H1 (cell line): ENCODE data around the gene NTNG2. TPM values are rescaled to one million over a fixed set of nuclear protein-coding genes. Genes with fewer than 3 reads are reported as not detected.

Experiments
- CTCF ChIA-PET: fragments of 300-600 bp; sonication (Branson Sonifier 250); formaldehyde crosslinking; loops from one replicate; lab custom pipeline; 2021; ENCODE audit not compliant: partially characterized antibody; lab: Charles Lee
- POLR2A ChIA-PET: fragments of 300-600 bp; sonication (Branson Sonifier 250); formaldehyde crosslinking; loops from one replicate; lab custom pipeline; 2021; ENCODE audit warnings: inconsistent platforms; ENCODE audit not compliant: partially characterized antibody; lab: Charles Lee
- DNase-seq, 2 experiments: peaks; one replicate each; pipeline versions ENCODE4 v3.0.0 to v3.0.0-alpha.2; 2010 to 2022; ENCODE audit warnings: low spot score in 2 of 2, low read depth in 1 of 2, mixed read lengths in 1 of 2
- FAIRE-seq: peaks from 2 replicates; lab custom pipeline; 2011; peaks lifted over from hg19 to GRCh38; lab: Jason Lieb, UNC
- H2AFZ ChIP-seq: 2 replicates; pipeline ENCODE4 v1.8.1; 2012; ENCODE audit warnings: low read length, inconsistent platforms
- H2AK5ac ChIP-seq: 2 replicates; pipeline ENCODE4 v1.6.1; 2013; ENCODE audit warnings: low read depth, low read length
- H2BK120ac ChIP-seq: replicated peaks from 2 replicates; pipeline ENCODE3; 2013; ENCODE audit warnings: low read depth, low read length, inconsistent platforms
- H2BK12ac ChIP-seq: 2 replicates; pipeline ENCODE4 v1.6.1; 2013; ENCODE audit warnings: low read depth, low read length
- H2BK15ac ChIP-seq: 2 replicates; pipeline ENCODE4 v1.6.1; 2013; ENCODE audit warnings: low read length
- H2BK20ac ChIP-seq: 2 replicates; pipeline ENCODE4 v1.6.1; 2013; ENCODE audit warnings: low read length
- H2BK5ac ChIP-seq: 2 replicates; pipeline ENCODE4 v1.6.1; 2013; ENCODE audit warnings: low read depth, low read length
- H3K14ac ChIP-seq: 2 replicates; pipeline ENCODE4 v1.6.1; 2013; ENCODE audit warnings: inconsistent platforms; ENCODE audit not compliant: insufficient read length
- H3K18ac ChIP-seq: 2 replicates; pipeline ENCODE4 v1.6.1; 2013; ENCODE audit warnings: low read length; ENCODE audit errors: extremely low read depth
- H3K23ac ChIP-seq: 2 replicates; pipeline ENCODE4 v1.6.1; 2013; ENCODE audit warnings: inconsistent platforms; ENCODE audit not compliant: insufficient read length
- H3K23me2 ChIP-seq: 2 replicates; pipeline ENCODE4 v1.6.1; 2013; ENCODE audit warnings: low read depth, low read length
- H3K27ac ChIP-seq: 2 replicates; pipeline ENCODE4 v1.6.1; 2011; ENCODE audit warnings: low read depth, low read length, inconsistent platforms
- H3K27me3 ChIP-seq, 4 experiments: replicated peaks in 1 of 4; 1 replicate in 1 of 4; 2 replicates in 3 of 4; pipeline versions ENCODE4 v1.6.1 to v1.8.1; 2011 to 2013; ENCODE audit warnings: low read length in 3 of 4, mild to moderate bottlenecking in 3 of 4, inconsistent platforms in 2 of 4, mixed read lengths in 2 of 4, moderate library complexity in 1 of 4; ENCODE audit not compliant: control insufficient read depth in 3 of 4, insufficient read depth in 3 of 4; ENCODE audit errors: extremely low read depth in 1 of 4
- H3K36me3 ChIP-seq, 4 experiments: 2 replicates each; pipeline versions ENCODE4 v1.6.1 to v1.8.1; 2011 to 2013; ENCODE audit warnings: mild to moderate bottlenecking in 4 of 4, low read length in 3 of 4, moderate library complexity in 2 of 4, control low read depth in 1 of 4, inconsistent platforms in 1 of 4; ENCODE audit not compliant: insufficient read depth in 4 of 4, control insufficient read depth in 2 of 4
- H3K4ac ChIP-seq: replicated peaks from 2 replicates; pipeline ENCODE3; 2013; ENCODE audit warnings: low read length, low read depth, mixed read lengths, inconsistent platforms; ENCODE audit not compliant: insufficient read length
- H3K4me1 ChIP-seq, 4 experiments: replicated peaks in 1 of 4; 1 replicate in 1 of 4; 2 replicates in 3 of 4; pipeline versions ENCODE4 v1.6.1 to v1.8.1; 2011 to 2013; ENCODE audit warnings: low read length in 3 of 4, inconsistent platforms in 2 of 4, mixed read lengths in 1 of 4; ENCODE audit not compliant: insufficient read depth in 4 of 4, control insufficient read depth in 3 of 4
- H3K4me2 ChIP-seq, 2 experiments: 2 replicates each; pipeline versions ENCODE4 v1.6.1 to v1.8.1; 2011 to 2013; ENCODE audit warnings: low read depth in 2 of 2, low read length in 2 of 2, control low read depth in 1 of 2, inconsistent platforms in 1 of 2, mild to moderate bottlenecking in 1 of 2; ENCODE audit not compliant: insufficient read depth in 1 of 2
- H3K4me3 ChIP-seq, 4 experiments: fragments of 200-600, 300-600 bp in 1 of 4; sonication (generic), shearing (Covaris generic), sonication (Bioruptor Twin) in 1 of 4; 2 replicates each; pipeline versions ENCODE4 v1.5.1 to v1.8.1; 2011 to 2016; ENCODE audit warnings: low read length in 4 of 4, low read depth in 3 of 4, control low read depth in 2 of 4, inconsistent platforms in 2 of 4, mild to moderate bottlenecking in 2 of 4, mixed read lengths in 1 of 4, moderate library complexity in 1 of 4; ENCODE audit not compliant: insufficient read depth in 2 of 4; ENCODE audit errors: extremely low read depth in 1 of 4
- H3K56ac ChIP-seq: replicated peaks from 2 replicates; pipeline ENCODE3; 2013; ENCODE audit warnings: low read depth, mild to moderate bottlenecking, mixed read lengths, low read length, inconsistent platforms; ENCODE audit not compliant: insufficient read length
- H3K79me1 ChIP-seq: 2 replicates; pipeline ENCODE4 v1.6.1; 2013; ENCODE audit warnings: low read depth, low read length, control low read depth
- H3K79me2 ChIP-seq, 2 experiments: 2 replicates each; pipeline versions ENCODE4 v1.6.1 to v1.8.1; 2012 to 2013; ENCODE audit warnings: low read length in 2 of 2, mild to moderate bottlenecking in 2 of 2, inconsistent platforms in 1 of 2; ENCODE audit not compliant: insufficient read depth in 2 of 2, control insufficient read depth in 1 of 2
- H3K9ac ChIP-seq, 4 experiments: replicated peaks in 1 of 4; 1 replicate in 1 of 4; 2 replicates in 3 of 4; pipeline versions ENCODE4 v1.6.1 to v1.8.1; 2011 to 2013; ENCODE audit warnings: low read depth in 3 of 4, low read length in 3 of 4, control low read depth in 2 of 4, mild to moderate bottlenecking in 2 of 4, moderate library complexity in 2 of 4, inconsistent platforms in 1 of 4; ENCODE audit errors: extremely low read depth in 1 of 4
- H3K9me3 ChIP-seq, 2 experiments: 2 replicates each; pipeline versions ENCODE4 v1.6.1 to v1.8.1; 2012 to 2013; ENCODE audit warnings: mild to moderate bottlenecking in 2 of 2, moderate library complexity in 2 of 2, control low read depth in 1 of 2, inconsistent platforms in 1 of 2, low read depth in 1 of 2, low read length in 1 of 2, mixed read lengths in 1 of 2; ENCODE audit not compliant: insufficient read depth in 2 of 2
- H4K20me1 ChIP-seq, 2 experiments: replicated peaks in 1 of 2; 2 replicates each; pipeline versions ENCODE3 to v1.8.1; 2011 to 2013; ENCODE audit warnings: inconsistent platforms in 2 of 2, low read length in 2 of 2, mild to moderate bottlenecking in 1 of 2; ENCODE audit not compliant: insufficient read depth in 2 of 2, control insufficient read depth in 1 of 2
- H4K5ac ChIP-seq: 2 replicates; pipeline ENCODE4 v1.6.1; 2013; ENCODE audit warnings: low read length, low read depth, mixed read lengths, inconsistent platforms; ENCODE audit not compliant: insufficient read length
- H4K8ac ChIP-seq: 2 replicates; pipeline ENCODE4 v1.8.0; 2013; ENCODE audit warnings: mild to moderate bottlenecking, moderate library complexity, low read length, inconsistent platforms; ENCODE audit not compliant: insufficient read depth; ENCODE audit errors: extremely low read depth
- H4K91ac ChIP-seq: replicated peaks from 2 replicates; pipeline ENCODE3; 2013; ENCODE audit warnings: low read length, mixed read lengths, inconsistent platforms; ENCODE audit not compliant: insufficient read length
- CBX5 ChIP-seq: fragments of 300-800, 300-1000 bp; sonication (generic); IDR thresholded peaks from 2 replicates; pipeline ENCODE4 v1.7.1; 2016; ENCODE audit warnings: antibody characterized with exemption, low read length, low read depth
- TEAD4 ChIP-seq: IDR thresholded peaks from 2 replicates; pipeline ENCODE4 v1.6.1; 2012; ENCODE audit warnings: low read depth, low read length, inconsistent platforms, mixed read lengths
- WGBS, 2 experiments: shearing (Covaris generic) in 1 of 2; methylation state at CpG; one replicate each; pipeline versions ENCODE4 v1.1.6 to v1.1.7; 2013 to 2015; ENCODE audit warnings: low lambda C conversion rate in 2 of 2, mixed read lengths in 2 of 2, inconsistent platforms in 1 of 2, low coverage in 1 of 2, missing lambda C conversion rate in 1 of 2; ENCODE audit not compliant: insufficient replicate concordance in 2 of 2, insufficient coverage in 1 of 2, insufficient read length in 1 of 2; ENCODE audit errors: extremely low coverage in 1 of 2, missing lambda C conversion rate in 1 of 2; 5-methylcytosine and 5-hydroxymethylcytosine counted together
- polyA plus RNA-seq, 7 experiments: library from polyadenylated mRNA; depleted of rRNA in 3 of 7; stranded (reverse) in 5 of 7; unstranded in 2 of 7; fragments of >200 nt in 5 of 7; fragments of 200-250 nt in 2 of 7; gene quantifications; 1 replicate in 5 of 7; 2 replicates in 1 of 7; 4 replicates in 1 of 7; pipeline versions ENCODE4 v1.2.1 to v1.2.3, GENCODE V29; 2011 to 2013; ENCODE audit warnings: missing spikeins in 2 of 7, mixed read lengths in 2 of 7
- total RNA-seq: library from RNA; stranded (reverse); fragmentation: NEBNext Ultra II Directional; extraction: Animal tissue kit (Norgen Biotek cat#: 25700); gene quantifications from 2 replicates; pipeline ENCODE4 v1.2.1, GENCODE V29; 2021

NTNG2 gene
- total and polyA plus RNA-seq, 2 of the 8 experiments (the other 6 are each of a cell fraction or from before 2014, with no cell fraction given), result 1.4 to 1.5 TPM

DNA sequence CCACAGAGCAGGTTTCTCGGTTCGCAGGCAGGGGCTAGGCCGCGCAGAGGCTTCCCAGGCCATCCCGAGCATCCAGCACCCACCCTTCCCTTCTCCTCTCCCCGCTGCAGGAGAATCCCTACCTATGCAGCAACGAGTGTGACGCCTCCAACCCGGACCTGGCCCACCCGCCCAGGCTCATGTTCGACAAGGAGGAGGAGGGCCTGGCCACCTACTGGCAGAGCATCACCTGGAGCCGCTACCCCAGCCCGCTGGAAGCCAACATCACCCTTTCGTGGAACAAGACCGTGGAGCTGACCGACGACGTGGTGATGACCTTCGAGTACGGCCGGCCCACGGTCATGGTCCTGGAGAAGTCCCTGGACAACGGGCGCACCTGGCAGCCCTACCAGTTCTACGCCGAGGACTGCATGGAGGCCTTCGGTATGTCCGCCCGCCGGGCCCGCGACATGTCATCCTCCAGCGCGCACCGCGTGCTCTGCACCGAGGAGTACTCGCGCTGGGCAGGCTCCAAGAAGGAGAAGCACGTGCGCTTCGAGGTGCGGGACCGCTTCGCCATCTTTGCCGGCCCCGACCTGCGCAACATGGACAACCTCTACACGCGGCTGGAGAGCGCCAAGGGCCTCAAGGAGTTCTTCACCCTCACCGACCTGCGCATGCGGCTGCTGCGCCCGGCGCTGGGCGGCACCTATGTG lies 36.1 kb downstream of the NTNG2 start:
- no peak overlapping the region for H2BK12ac ChIP-seq
- H3K9me3 ChIP-seq, result peaks cover 0 to 5% of the 10 kb centered on the region in 2 experiments; a peak in 2 of 4 replicates
- no peaks in the 10 kb centered on the region for H3K27me3 ChIP-seq
- DNase-seq, result no peak
- no peaks in the 10 kb centered on the region for H3K36me3 ChIP-seq
- FAIRE-seq, result no peak
- H3K79me2 ChIP-seq, result no peaks in the 10 kb centered on the region
- H3K27ac ChIP-seq, result no peak overlapping the region
- H4K5ac ChIP-seq, result no peak overlapping the region
- no peak overlapping the region for H3K4me2 ChIP-seq
- H4K20me1 ChIP-seq, result no peaks in the 10 kb centered on the region
- no peak overlapping the region for H3K18ac ChIP-seq
- peak overlapping the region; percentile 76; the same call in 1 of the 2 replicates for H4K8ac ChIP-seq
- H2BK120ac ChIP-seq, result no peak overlapping the region
- H3K23ac ChIP-seq, result no peak overlapping the region
- H2BK15ac ChIP-seq, result no peak overlapping the region
- H3K14ac ChIP-seq, result no peak overlapping the region
- 90% methylated on average over 49 of the region's 58 CpGs; no CpG with 5 or more reads in 1 of the 2 experiments for WGBS, 2 experiments
- H3K56ac ChIP-seq, result no peak overlapping the region
- no peak overlapping the region for H3K9ac ChIP-seq
- no peak overlapping the region for H4K91ac ChIP-seq
- ChIA-PET CTCF (interaction anchor here (1.3 kb wide), 1 partner anchor 9 kb away, joined by 3 read pairs; no protein-coding TSS in a partner anchor), POLR2A (no interaction called here)
- H3K23me2 ChIP-seq, result no peaks in the 10 kb centered on the region
- peaks cover 0 to 7% (median 5%) of the 10 kb centered on the region in 4 experiments; a peak in 5 of 7 replicates for H3K4me1 ChIP-seq
- H2AFZ ChIP-seq, result no peak overlapping the region
- H2BK20ac ChIP-seq, result no peak overlapping the region
- H3K79me1 ChIP-seq, result no peaks in the 10 kb centered on the region
- TF ChIP-seq CBX5 (no peak), TEAD4 (no peak)
- H2AK5ac ChIP-seq, result no peak overlapping the region
- no peak overlapping the region for H3K4me3 ChIP-seq
- no peak overlapping the region for H3K4ac ChIP-seq
- H2BK5ac ChIP-seq, result no peak overlapping the region
